ENCODE measurements around the gene SLC6A14. TPM values are rescaled to one million over a fixed set of nuclear protein-coding genes. Genes with fewer than 3 reads are reported as not detected.

SLC6A14 gene, protein sequence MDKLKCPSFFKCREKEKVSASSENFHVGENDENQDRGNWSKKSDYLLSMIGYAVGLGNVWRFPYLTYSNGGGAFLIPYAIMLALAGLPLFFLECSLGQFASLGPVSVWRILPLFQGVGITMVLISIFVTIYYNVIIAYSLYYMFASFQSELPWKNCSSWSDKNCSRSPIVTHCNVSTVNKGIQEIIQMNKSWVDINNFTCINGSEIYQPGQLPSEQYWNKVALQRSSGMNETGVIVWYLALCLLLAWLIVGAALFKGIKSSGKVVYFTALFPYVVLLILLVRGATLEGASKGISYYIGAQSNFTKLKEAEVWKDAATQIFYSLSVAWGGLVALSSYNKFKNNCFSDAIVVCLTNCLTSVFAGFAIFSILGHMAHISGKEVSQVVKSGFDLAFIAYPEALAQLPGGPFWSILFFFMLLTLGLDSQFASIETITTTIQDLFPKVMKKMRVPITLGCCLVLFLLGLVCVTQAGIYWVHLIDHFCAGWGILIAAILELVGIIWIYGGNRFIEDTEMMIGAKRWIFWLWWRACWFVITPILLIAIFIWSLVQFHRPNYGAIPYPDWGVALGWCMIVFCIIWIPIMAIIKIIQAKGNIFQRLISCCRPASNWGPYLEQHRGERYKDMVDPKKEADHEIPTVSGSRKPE
- polyA plus RNA-seq (ENCODE audit: insufficient read depth in 1 of 5, insufficient read length in 5 of 5, low replicate concordance in 1 of 5), result under 1 TPM; 0.17 to 0.56 (median 0.21) TPM
- long read RNA-seq, donor 1, result 0 reads
- long read RNA-seq, donor 2, result 0 reads
- long read RNA-seq, donor 3, result 0 reads
- long read RNA-seq, donor 4, result 0 reads
- long read RNA-seq, donor 5, result 0 reads
- long read RNA-seq, donor 6, result 0 reads
- long read RNA-seq, donor 7, result 0 reads
- long read RNA-seq, donor 8, result 0 reads

DNA sequence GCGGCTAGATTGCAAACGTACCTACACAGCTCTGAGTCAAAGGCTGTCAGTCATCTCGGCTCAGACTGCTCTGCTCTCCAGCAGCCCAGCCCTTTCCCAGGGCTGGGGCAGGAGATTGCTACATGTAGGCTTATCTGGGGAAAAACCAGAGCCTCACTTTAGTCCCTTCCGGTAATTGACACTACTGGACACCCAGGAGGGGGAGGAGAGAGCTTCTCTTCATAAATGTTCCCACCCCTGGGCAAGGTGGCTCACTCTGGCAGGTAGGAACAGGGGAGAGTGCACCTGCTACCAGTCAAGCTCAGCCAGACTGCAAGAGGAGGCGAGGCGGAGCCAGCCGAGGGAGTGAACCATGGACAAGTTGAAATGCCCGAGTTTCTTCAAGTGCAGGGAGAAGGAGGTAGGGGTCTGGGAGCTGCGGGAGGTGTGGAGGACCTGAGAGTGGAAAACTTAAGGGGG, at the start of gene SLC6A14:
Gene SLC6A14 (plus strand): TSS at position 249 of the 459 bp plus-strand sequence. CDS start 104 bp downstream, at position 353.
- DNase-seq, result no peak

DNA sequence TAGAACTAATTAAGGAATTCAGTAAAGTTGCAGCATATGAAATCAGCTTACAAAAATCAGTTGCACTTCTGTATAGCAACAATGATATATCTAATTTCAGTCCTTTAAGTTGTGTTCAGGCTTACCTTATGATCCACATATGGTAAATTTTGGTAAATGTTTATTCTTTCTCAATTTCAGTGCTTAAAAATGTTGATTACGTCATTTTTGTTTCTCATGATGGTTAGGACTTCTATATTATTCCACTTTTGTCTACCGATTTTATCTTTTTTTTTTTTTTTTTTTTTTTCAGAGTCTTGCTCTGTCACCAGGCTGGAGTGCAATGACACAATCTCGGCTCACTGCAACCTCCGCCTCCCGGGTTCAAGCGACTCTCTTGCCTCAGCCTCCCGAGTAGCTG, 40.7 kb upstream of the SLC6A14 start:
- no peak for DNase-seq

DNA sequence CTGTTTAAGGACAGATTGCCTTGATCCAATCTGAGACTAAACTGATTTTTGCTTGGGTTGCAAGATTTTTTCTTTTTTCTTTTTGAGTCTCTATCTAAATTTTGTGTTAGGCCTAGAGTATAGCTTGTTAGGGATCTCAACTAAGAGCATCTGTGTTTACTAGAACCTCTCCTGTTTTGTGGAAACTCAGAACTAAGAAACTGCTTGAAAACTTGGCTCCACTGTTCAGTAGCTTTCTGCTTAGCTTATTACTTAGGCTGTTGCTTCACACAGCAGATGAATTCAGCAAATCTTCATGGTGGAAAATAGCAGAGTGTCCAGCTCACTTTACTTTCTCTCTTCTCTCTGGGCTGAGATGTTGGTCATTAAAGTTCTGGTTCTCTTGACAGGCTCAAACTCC, 36.7 kb upstream of the SLC6A14 start:
- DNase-seq, result no peak

DNA sequence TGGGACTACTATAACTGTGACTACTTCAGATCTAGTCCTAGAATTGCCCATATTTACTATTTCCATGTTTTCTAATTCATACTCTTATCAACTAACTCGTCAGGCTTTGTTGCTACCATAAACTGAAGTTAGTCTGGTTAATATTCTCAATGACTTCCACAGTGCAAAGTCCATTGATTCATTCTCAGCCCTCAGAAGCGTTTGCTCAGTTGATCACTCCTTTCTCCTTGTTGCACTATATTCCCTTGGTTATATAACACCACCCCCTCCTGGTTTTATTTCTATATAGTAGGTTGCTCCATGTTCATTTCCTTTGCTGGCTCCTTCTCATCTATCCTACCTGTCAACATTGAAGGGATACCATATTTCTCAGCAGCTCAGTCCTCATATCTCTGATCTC, 27.2 kb upstream of the SLC6A14 start:
- DNase-seq, result no peak

DNA sequence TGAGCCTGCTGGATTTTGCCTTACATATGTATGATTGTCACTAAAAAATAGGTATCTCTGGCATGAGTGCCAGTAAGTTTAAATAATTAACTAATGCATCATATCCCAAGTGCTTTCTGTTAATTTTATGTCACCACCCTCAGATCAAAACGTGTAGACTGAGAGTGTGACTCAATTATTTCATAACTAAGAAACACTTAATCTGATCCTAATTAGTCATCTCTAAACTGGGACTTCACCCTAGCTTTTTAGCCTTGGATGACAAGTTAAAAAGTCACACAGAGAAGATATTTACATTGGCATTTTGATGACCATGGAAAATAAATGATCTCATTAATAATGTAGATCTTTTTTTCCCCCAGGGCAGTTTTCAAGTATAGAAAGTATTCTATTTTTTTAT, 23.1 kb upstream of the SLC6A14 start:
- no peak for DNase-seq

DNA sequence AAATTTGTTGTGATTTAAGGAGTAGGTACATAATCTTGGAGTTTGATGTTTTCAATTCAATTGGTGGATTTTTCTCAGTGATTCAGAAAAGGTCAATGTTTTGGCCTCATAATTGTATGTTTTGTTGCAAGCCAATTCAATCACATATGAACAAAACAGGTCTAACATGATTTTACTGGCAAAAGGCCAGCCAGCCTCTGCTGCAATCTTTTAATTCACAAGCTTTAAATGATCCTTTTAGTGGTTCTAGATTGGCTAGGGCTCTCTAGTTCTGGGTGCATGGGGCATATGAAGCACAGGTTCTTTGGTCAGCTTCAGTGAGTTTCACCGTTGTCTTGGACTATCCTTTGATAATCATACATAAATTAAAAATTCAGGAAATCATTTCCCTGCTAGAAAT, 19.2 kb upstream of the SLC6A14 start:
- DNase-seq, result no peak

DNA sequence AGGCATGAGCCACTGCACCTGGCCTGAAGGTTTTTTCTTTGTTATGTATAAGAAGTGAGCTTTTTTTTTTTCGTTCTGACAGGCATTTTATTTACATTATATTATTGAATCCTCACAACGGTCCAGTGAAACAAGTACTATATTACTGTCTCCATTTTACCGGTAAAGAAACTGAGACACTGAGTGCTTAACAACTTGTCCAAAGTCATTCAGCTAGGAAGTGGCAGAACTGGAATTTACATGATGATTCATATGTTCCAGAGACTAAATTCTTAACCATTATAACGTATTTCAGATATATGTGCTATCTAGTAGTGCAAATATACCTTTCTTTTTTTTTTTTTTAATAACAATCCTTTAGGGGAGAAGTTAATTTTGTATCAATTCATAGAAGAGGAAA, 18.4 kb upstream of the SLC6A14 start:
- no peak for DNase-seq

DNA sequence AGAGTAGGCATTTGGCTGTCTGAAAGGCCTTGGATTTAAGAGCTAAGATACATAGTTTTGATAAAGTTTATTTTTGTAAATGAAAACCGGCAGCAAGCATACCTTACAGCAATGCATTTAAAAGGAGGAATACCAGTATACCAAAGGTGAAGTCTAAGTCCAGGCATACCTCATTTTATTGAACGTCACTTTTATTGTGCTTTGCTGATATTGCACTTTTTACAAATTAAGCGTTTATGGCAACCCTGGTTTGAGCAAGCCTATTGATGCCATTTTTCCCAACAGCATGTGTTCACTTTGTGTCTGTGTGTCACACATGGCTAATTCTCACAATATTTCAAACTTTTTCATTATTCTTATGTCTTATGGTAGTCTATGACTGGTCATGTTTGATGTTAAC, 8.4 kb upstream of the SLC6A14 start:
- no peak for DNase-seq

DNA sequence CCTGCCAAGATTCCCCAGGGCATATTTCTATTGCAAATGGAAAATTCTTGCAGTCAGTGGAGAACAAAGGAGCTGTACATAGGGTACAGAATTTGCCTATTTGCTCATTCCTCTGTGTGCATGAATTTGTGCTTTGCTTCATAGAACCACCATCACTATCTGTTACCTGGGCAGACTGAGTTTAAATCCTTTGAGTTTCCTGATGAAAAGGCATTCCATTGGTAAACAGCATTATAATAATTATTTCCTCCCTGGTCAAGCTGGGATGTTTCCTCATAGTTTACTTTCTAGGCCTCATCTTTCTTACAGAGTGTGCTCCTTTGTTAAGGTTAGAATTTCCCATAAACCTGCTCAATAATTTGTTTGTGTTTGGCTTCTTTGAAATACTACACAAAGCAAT, 809 bp upstream of the SLC6A14 start:
- no peak for DNase-seq

DNA sequence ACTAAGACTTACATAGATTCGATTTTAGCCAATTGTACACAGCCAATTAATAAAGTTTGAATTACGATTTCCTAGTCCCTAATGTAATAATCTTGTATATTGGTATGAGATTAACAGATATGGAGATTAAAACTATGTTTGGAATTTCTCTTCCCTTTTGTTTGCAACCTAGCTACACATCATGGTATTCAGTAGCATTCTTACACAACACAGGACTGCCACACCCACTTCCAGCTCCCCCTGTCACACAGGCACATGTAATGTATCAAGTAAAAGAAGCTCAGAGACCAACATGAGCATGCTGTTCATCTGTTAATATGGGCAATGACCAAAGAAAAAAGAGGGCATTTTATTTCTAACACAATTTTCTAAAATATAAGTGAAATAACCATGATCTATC, 12.8 kb downstream of the SLC6A14 start:
- DNase-seq, result no peak

DNA sequence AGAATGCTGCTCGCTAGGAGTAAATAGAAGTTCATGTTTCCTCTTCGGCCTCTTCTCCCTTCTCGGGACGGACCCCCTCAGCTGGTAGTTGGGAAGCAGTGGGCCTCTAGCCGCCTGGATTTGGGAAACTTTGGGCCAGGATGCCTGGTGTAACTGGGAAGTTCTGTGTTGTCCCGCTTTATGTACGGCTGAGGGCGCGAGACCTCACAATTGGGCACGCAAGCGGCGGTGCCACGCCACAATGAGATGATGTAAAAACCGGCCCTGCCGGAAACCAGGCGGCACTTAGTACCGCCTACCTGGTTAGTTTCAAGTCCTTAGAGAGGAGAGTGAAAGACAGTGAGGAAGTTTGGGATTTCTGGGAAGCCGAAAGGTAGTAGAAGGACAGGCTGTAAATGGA, 26.4 kb downstream of the SLC6A14 start, which contains the start of gene CT83:
Gene CT83 (minus strand): TSS at position 155 of the 400 bp plus-strand sequence. CDS start 120 bp downstream, at position 35.
- no peak for DNase-seq

DNA sequence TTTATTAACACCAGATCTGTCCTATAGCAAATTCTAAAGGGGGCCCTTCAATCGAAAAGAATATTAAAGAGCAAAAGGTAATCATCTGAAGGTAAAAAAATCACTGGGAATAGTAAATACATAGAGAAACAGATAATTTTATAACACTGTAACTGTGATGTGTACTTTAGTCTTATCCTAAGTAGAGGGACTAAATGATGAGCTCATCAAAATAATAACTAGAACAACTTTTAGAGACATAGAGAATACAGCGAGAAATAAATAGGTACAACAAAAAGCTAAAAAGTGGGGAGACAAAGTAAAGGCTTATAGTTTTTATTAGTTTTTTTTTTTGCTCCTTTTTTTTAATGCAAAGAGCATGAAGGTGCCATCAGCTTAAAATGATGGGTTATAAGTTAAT, 43.7 kb downstream of the SLC6A14 start:
- DNase-seq, result no peak

DNA sequence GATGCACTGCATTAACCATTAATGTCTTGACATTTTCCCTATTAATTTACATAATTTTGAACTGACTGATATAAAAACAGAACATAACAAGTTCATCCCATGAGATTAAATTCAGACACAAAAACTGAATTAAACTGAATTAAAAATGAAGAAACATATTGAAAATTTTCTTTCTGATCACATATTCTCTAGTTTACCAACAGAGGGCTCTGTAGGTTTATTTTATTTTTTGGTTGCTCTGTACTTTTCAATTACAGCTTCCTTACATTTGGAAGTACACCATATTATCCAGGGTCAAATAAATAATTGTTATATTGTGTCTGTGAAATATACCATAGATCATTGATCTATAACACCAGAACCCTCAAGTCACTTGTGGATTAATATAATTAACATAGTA, 53.7 kb downstream of the SLC6A14 start:
- DNase-seq, result no peak

DNA sequence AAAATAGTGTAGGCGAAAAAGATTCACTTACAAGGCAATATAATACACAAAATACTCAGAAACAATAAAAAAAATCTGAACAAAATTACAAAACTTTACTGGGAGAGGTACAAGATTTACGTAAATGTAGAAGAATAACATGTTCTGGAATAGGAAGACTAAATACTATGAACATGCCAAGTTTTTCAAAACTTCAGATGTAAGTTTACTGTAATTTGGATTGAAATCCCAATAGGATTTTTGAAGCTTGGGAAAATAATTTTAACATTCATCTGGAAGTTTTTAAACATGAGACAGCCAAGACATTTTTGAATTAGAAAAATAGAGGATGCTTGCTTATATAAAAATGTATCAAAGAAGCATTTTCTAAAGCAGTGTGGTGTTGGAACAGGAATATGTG, 56.9 kb downstream of the SLC6A14 start:
- no peak for DNase-seq

DNA sequence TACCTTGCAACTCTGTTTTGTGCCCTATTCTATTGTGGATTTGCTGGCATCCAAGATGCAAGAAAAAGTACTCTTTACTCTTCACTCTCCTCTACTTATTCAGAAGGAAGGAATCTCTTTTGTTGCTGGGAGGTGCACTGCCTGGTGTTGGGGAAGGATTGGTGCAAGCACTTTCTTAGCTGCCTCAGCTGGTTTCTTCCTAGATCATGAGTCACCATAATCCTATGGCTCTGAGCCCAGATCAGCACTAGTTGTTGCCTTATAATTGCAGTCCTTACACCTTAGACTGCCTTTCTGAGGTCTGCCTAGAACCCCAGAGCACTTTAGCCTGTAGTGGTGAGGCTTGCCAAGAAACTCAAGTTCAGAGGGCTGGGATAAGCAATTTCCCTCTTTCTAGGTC, 63.4 kb downstream of the SLC6A14 start:
- DNase-seq, result no peak

Other genes with a start within 250 kb of the SLC6A14 start
- gene CT83, start 26.4 kb downstream of the SLC6A14 start, polyA plus RNA-seq (ENCODE audit: insufficient read depth in 1 of 5, insufficient read length in 5 of 5, low replicate concordance in 1 of 5), result not detected

Data from right lung (tissue), 10 donors.